H9 (cell line): ENCODE results near the gene PARD6G. TPM values are rescaled to one million over a fixed set of nuclear protein-coding genes. Genes with fewer than 3 reads are reported as not detected.

Experiments used
- DNase-seq: peaks from one replicate; pipeline ENCODE4 v3.0.0-alpha.2; 2017
- H2AFZ ChIP-seq: one replicate; pipeline ENCODE4 v1.6.1; 2013; ENCODE audit warnings: mild to moderate bottlenecking, low read length, control low read depth, moderate library complexity
- H2AK5ac ChIP-seq: 2 replicates; pipeline ENCODE4 v1.6.1; 2013; ENCODE audit warnings: low read length, control low read depth, mixed read lengths; ENCODE audit not compliant: insufficient read length
- H2BK120ac ChIP-seq: one replicate; pipeline ENCODE4 v1.6.1; 2013; ENCODE audit warnings: low read depth, mild to moderate bottlenecking, low read length, control low read depth, inconsistent platforms; ENCODE audit not compliant: poor library complexity, severe bottlenecking
- H2BK12ac ChIP-seq: 2 replicates; pipeline ENCODE4 v1.6.1; 2013; ENCODE audit warnings: low read length, control low read depth, mixed read lengths, low read depth; ENCODE audit not compliant: insufficient read length
- H2BK15ac ChIP-seq: 2 replicates; pipeline ENCODE4 v1.6.1; 2013; ENCODE audit warnings: low read depth, low read length, control low read depth
- H2BK20ac ChIP-seq: one replicate; pipeline ENCODE4 v1.6.1; 2013; ENCODE audit warnings: low read depth, mild to moderate bottlenecking, low read length, control low read depth, inconsistent platforms; ENCODE audit not compliant: poor library complexity, severe bottlenecking
- H2BK5ac ChIP-seq: 2 replicates; pipeline ENCODE4 v1.6.1; 2013; ENCODE audit warnings: low read length, control low read depth, mixed read lengths; ENCODE audit not compliant: insufficient read length
- H3K14ac ChIP-seq: 2 replicates; pipeline ENCODE4 v1.6.1; 2013; ENCODE audit warnings: low read length, control low read depth; ENCODE audit not compliant: insufficient read depth
- H3K18ac ChIP-seq: 2 replicates; pipeline ENCODE4 v1.6.1; 2013; ENCODE audit warnings: low read depth, mild to moderate bottlenecking, mixed read lengths, low read length, control low read depth; ENCODE audit not compliant: insufficient read length
- H3K23ac ChIP-seq: 2 replicates; pipeline ENCODE4 v1.6.1; 2013; ENCODE audit warnings: low read length, control low read depth, mixed read lengths, low read depth; ENCODE audit not compliant: insufficient read length
- H3K23me2 ChIP-seq: 2 replicates; pipeline ENCODE4 v1.6.1; 2013; ENCODE audit warnings: low read depth, mild to moderate bottlenecking, mixed read lengths, low read length, control low read depth; ENCODE audit not compliant: insufficient read length, poor library complexity, severe bottlenecking
- H3K27ac ChIP-seq: 2 replicates; pipeline ENCODE4 v1.5.1; 2013; ENCODE audit warnings: low read length, control low read depth, mixed read lengths, low read depth; ENCODE audit not compliant: insufficient read length
- H3K27me3 ChIP-seq: 2 replicates; pipeline ENCODE4 v1.6.1; 2013; ENCODE audit warnings: low read length, control low read depth, inconsistent platforms; ENCODE audit not compliant: insufficient read depth
- H3K4ac ChIP-seq: 2 replicates; pipeline ENCODE4 v1.6.1; 2013; ENCODE audit warnings: low read depth, mild to moderate bottlenecking, control low read depth, inconsistent platforms, low read length, moderate library complexity
- H3K4me1 ChIP-seq: 2 replicates; pipeline ENCODE4 v1.6.1; 2013; ENCODE audit warnings: low read length, control low read depth, inconsistent platforms; ENCODE audit not compliant: insufficient read depth
- H3K4me2 ChIP-seq: 2 replicates; pipeline ENCODE4 v1.6.1; 2013; ENCODE audit warnings: low read length, control low read depth, mixed read lengths; ENCODE audit not compliant: insufficient read length, insufficient read depth
- H3K56ac ChIP-seq: 2 replicates; pipeline ENCODE4 v1.6.1; 2013; ENCODE audit warnings: low read depth, mild to moderate bottlenecking, mixed read lengths, low read length, control low read depth; ENCODE audit not compliant: insufficient read length
- H3K79me1 ChIP-seq: 2 replicates; pipeline ENCODE4 v1.6.1; 2013; ENCODE audit warnings: low read depth, mild to moderate bottlenecking, moderate library complexity, low read length, control low read depth, inconsistent platforms; ENCODE audit not compliant: insufficient read depth, poor library complexity, severe bottlenecking
- H3K79me2 ChIP-seq: 2 replicates; pipeline ENCODE4 v1.6.1; 2013; ENCODE audit warnings: low read length, control low read depth, inconsistent platforms; ENCODE audit not compliant: insufficient read depth
- H3K9ac ChIP-seq: 2 replicates; pipeline ENCODE4 v1.6.1; 2013; ENCODE audit warnings: low read length, control low read depth, mixed read lengths; ENCODE audit not compliant: insufficient read length; ENCODE audit errors: extremely low read depth
- H3K9me3 ChIP-seq: one replicate; pipeline ENCODE4 v1.6.1; 2013; ENCODE audit warnings: low read depth, low read length, inconsistent platforms; ENCODE audit not compliant: control insufficient read depth
- H3T11ph ChIP-seq: one replicate; pipeline ENCODE4 v1.6.1; 2013; ENCODE audit warnings: mild to moderate bottlenecking, low read length, control low read depth, inconsistent platforms
- H4K20me1 ChIP-seq: one replicate; pipeline ENCODE4 v1.6.1; 2013; ENCODE audit not compliant: control insufficient read depth, insufficient read length, insufficient read depth
- H4K5ac ChIP-seq: 2 replicates; pipeline ENCODE4 v1.6.1; 2013; ENCODE audit warnings: low read depth, mild to moderate bottlenecking, mixed read lengths, low read length, control low read depth; ENCODE audit not compliant: insufficient read length
- H4K8ac ChIP-seq: replicated peaks from 2 replicates; pipeline ENCODE4 v1.6.1; 2013; ENCODE audit warnings: low read length, control low read depth, mixed read lengths, low read depth; ENCODE audit not compliant: insufficient read length
- H4K91ac ChIP-seq: 2 replicates; pipeline ENCODE4 v1.6.1; 2013; ENCODE audit warnings: low read depth, mild to moderate bottlenecking, moderate library complexity, mixed read lengths, low read length, control low read depth; ENCODE audit not compliant: insufficient read length
- H3K27ac Mint-ChIP-seq, 3 experiments: 2 replicates in 2 of 3; 3 replicates in 1 of 3; pipeline ENCODE4 v1.8.0; 2020 to 2021; ENCODE audit warnings: mixed read lengths in 3 of 3, mild to moderate bottlenecking in 1 of 3, moderate library complexity in 1 of 3
- H3K27me3 Mint-ChIP-seq: 2 replicates; pipeline ENCODE4 v1.8.0; 2021; ENCODE audit warnings: low read depth, mild to moderate bottlenecking, moderate library complexity, mixed read lengths
- H3K36me3 Mint-ChIP-seq, 3 experiments: 2 replicates in 2 of 3; 3 replicates in 1 of 3; pipeline ENCODE4 v1.8.0; 2020 to 2021; ENCODE audit warnings: low read depth in 3 of 3, mixed read lengths in 3 of 3; ENCODE audit not compliant: insufficient read depth in 1 of 3
- H3K4me1 Mint-ChIP-seq, 2 experiments: 2 replicates each; pipeline ENCODE4 v1.8.0; 2020; ENCODE audit warnings: mixed read lengths in 2 of 2
- H3K4me3 Mint-ChIP-seq, 2 experiments: 2 replicates in 1 of 2; 3 replicates in 1 of 2; pipeline ENCODE4 v1.8.0; 2020 to 2021; ENCODE audit warnings: mild to moderate bottlenecking in 2 of 2, mixed read lengths in 2 of 2, moderate library complexity in 1 of 2
- H3K9me3 Mint-ChIP-seq, 2 experiments: 2 replicates in 1 of 2; 3 replicates in 1 of 2; pipeline ENCODE4 v1.8.0; 2020; ENCODE audit warnings: mild to moderate bottlenecking in 2 of 2, mixed read lengths in 2 of 2, moderate library complexity in 1 of 2
- WGBS: extraction: QIAGEN DNeasy Blood & Tissue Kit; methylation state at CpG from one replicate; pipeline ENCODE4 v1.1.7; 2013; ENCODE audit warnings: missing lambda C conversion rate, low lambda C conversion rate, mixed read lengths; ENCODE audit not compliant: insufficient read length; ENCODE audit errors: extremely low coverage; 5-methylcytosine and 5-hydroxymethylcytosine counted together
- total RNA-seq: library from RNA; stranded (reverse); gene quantifications from 2 replicates; pipeline ENCODE4 v1.2.1, GENCODE V29; 2021
- TF ChIP-seq, protein P1 (sequence below): fragments of 200-600 bp; sonication (generic); conservative IDR thresholded peaks from 3 replicates; pipeline ENCODE4 v1.8.0; 2021; ENCODE audit warnings: antibody characterized with exemption, mild to moderate bottlenecking

The PARD6G gene
- total RNA-seq, 1 experiment from 2014 or later, result 11.2 TPM

GRCh38 chr18:80163183-80163582, 84.1 kb downstream of the PARD6G start:
- no peak overlapping the region for H3K23ac ChIP-seq
- H3K79me1 ChIP-seq, result no peaks in the 10 kb centered on the region
- no peak overlapping the region for H2BK20ac ChIP-seq
- Mint-ChIP-seq H3K27me3 (peaks cover 11% of the 10 kb centered on the region; the same call in 1 of the 2 replicates), H3K4me3 (no peak overlapping the region), H3K9me3 (peaks cover 22 to 31% of the 10 kb centered on the region in 2 experiments), H3K36me3 (peaks cover 30 to 54% (median 44%) of the 10 kb centered on the region in 3 experiments), H3K4me1 (no peaks in the 10 kb centered on the region), H3K27ac (no peak overlapping the region)
- H3K56ac ChIP-seq, result no peak overlapping the region
- H3K9me3 ChIP-seq, result no peaks in the 10 kb centered on the region
- no peak overlapping the region for H3T11ph ChIP-seq
- no peak overlapping the region for H4K91ac ChIP-seq
- no peak overlapping the region for H2BK12ac ChIP-seq
- TF ChIP-seq, protein P1, sequence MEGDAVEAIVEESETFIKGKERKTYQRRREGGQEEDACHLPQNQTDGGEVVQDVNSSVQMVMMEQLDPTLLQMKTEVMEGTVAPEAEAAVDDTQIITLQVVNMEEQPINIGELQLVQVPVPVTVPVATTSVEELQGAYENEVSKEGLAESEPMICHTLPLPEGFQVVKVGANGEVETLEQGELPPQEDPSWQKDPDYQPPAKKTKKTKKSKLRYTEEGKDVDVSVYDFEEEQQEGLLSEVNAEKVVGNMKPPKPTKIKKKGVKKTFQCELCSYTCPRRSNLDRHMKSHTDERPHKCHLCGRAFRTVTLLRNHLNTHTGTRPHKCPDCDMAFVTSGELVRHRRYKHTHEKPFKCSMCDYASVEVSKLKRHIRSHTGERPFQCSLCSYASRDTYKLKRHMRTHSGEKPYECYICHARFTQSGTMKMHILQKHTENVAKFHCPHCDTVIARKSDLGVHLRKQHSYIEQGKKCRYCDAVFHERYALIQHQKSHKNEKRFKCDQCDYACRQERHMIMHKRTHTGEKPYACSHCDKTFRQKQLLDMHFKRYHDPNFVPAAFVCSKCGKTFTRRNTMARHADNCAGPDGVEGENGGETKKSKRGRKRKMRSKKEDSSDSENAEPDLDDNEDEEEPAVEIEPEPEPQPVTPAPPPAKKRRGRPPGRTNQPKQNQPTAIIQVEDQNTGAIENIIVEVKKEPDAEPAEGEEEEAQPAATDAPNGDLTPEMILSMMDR, result no peak
- H3K79me2 ChIP-seq, result no peaks in the 10 kb centered on the region
- no peak overlapping the region for H3K27ac ChIP-seq
- no peak overlapping the region for H2AFZ ChIP-seq
- H2AK5ac ChIP-seq, result no peak overlapping the region
- no peak overlapping the region for H3K4ac ChIP-seq
- no CpG with 5 or more reads among the region's 7 CpGs for WGBS
- no peak overlapping the region for H2BK5ac ChIP-seq
- no peak overlapping the region for H4K5ac ChIP-seq
- H3K18ac ChIP-seq, result no peak overlapping the region
- H3K4me1 ChIP-seq, result no peaks in the 10 kb centered on the region
- H3K14ac ChIP-seq, result no peak overlapping the region
- H4K8ac ChIP-seq, result no peak overlapping the region
- H3K4me2 ChIP-seq, result no peak overlapping the region
- H3K9ac ChIP-seq, result no peak overlapping the region
- no peak overlapping the region for H2BK15ac ChIP-seq
- H3K23me2 ChIP-seq, result no peaks in the 10 kb centered on the region
- no peaks in the 10 kb centered on the region for H4K20me1 ChIP-seq
- no peak overlapping the region for H2BK120ac ChIP-seq
- H3K27me3 ChIP-seq, result no peaks in the 10 kb centered on the region
- no peak for DNase-seq
